ENCODE data around the gene TERT.

DNA sequence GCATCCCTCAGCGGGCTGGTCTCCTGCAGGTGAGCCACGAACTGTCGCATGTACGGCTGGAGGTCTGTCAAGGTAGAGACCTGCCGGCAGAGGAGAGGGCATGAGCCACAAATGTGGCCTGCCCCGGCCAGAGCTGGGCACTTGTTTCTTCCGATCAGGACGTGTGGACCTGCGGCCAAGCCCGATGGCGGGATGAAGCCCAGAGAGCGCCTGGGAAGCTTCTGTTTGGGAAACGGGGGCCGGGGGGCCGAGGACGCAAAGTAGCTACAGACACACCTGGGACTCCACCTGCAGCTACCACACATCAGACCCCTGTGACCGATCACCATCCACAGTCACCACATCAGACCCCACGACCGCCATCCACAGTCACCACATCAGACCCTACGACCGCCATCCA is 22.7 kb downstream of the TERT start:
- TF ChIP-seq CTCF (IDR thresholded peaks at IDR 0.05; ENCODE audit: insufficient read depth, low read length, poor library complexity, severe bottlenecking) (no peak), EZH2phosphoT487 (conservative IDR thresholded peaks at IDR 0.05; ENCODE audit: low read length) (no peak)
